GM19324 (cell line): ENCODE data around the gene OR7A5.
"Not testable (repeated sequence)": the region's sequence is repeated elsewhere in the genome, so short reads cannot be mapped to it uniquely, and the experiment has no call there.

Source experiments
- ATAC-seq: cut with Tn5 transposase; IDR thresholded peaks from one replicate; pipeline ENCODE4 v1.9.1; 2021; ENCODE audit warnings: mild to moderate bottlenecking, moderate library complexity; ENCODE audit not compliant: unreplicated experiment, low FRiP score

OR7A5 gene

DNA sequence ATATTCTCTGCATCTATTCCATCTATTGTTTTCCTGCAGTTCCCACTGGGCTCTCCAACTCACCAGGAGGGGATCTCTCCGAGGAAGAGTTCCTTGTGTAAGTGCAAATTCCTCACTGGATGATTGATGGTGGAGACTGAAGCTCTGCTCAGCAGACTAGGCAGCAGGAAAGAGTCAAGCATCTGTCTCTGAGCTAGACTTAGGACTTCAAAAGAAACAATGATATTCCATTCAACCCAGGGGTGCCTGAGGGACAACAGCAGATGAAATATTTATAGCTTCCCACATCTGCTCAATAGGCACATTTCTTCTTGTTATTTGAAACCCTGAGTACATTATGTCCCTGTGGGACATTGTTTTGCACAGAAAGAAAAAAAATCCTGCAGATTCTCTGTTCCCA is at the start of gene OR7A5, which contains the start of gene OR7C1:
TSS of gene OR7A5 (minus strand) at position 175 of the 400 bp plus-strand sequence. CDS start 6,944 bp downstream, outside the sequence.
TSS of gene OR7C1 (minus strand) at position 175 of the 400 bp plus-strand sequence. CDS start 35,049 bp downstream, outside the sequence.
- ATAC-seq, result no peak

DNA sequence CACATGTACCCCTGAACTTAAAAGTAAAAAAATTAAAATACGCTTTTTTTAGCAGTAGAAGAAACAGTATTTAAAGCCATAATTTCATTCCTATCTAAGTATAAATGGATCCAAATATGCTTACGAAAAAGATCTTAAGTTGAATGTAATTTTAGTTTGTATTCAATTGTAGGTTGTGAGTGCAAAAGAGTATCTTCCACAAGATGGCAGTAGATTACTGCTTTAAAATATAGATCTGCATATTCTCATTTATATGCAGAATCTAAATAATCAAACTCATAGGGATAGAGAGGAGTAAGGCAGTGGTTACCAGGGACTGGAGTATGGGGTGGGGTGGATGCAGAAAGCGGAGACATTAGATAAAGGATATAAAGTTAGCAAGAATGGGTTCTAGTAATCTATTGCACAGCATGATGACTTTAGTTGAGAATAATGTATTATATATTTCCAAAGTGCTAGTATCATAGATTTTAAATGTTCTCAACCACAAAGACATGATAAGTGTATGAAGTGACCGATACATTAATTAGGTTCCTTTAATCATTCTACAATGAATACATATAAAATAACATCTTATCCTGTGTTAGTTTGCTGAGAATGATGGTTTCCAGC is 36.7 kb upstream of the OR7A5 start:
- no peak for ATAC-seq

DNA sequence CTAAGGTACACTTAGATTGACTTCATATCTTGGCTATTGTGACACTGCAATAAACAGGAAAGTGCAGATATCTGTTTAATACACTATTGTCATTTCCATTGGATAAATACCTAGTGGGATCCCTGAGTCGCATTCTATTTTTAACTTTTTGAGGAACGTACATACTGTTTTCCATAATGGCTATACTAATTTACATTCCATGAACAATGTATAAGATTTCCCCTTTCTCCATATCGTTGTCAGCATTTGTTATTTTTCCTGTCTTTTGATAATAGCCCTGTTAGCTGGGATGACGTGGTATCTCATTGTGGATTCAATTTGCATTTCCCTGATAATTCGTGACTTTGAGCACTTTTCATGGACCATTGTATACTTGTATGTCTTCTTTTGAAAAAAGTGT is 33.5 kb upstream of the OR7A5 start:
- no peak for ATAC-seq

DNA sequence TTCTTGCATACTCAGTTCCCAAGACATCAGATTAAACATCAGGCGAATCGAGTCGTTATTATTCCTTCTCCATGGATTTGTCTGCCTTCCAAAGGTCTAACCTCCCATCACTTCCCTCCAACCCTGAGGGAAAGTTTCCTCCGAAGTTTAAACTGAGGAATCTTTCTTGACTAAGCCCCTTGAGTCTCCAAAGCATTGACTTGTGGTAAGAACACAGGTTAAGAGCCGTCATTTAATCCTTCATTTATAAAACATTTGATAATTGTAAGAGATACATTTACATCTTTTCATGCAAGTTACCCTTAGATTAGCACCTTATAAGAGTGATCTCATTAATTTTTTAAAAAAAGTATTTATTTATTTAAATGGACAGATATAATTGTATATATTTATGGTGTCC is 13.8 kb upstream of the OR7A5 start, which contains the start of gene OR7A10:
TSS of gene OR7A10 (minus strand) at position 101 of the 400 bp plus-strand sequence. CDS start 7,045 bp downstream, outside the sequence.
- ATAC-seq, result no peak

DNA sequence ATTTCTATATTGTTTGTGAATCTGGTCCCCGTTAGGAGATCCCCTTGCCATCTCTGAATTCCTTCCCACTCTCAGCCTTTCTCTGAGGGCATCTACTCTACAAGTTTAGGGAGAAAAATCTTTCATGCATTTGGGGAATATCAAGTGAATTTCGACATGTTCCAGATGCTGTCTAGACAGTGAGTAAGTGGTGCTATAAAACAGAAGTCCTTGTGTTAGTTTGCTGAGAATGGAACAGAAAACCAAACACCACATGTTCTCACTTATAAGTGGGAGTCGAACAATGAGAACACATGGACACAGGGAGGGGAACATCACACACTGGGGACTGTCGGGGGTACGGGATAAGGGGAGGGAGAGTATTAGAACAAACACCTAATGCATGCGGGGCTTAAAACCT is 8.6 kb upstream of the OR7A5 start:
- no peak for ATAC-seq

DNA sequence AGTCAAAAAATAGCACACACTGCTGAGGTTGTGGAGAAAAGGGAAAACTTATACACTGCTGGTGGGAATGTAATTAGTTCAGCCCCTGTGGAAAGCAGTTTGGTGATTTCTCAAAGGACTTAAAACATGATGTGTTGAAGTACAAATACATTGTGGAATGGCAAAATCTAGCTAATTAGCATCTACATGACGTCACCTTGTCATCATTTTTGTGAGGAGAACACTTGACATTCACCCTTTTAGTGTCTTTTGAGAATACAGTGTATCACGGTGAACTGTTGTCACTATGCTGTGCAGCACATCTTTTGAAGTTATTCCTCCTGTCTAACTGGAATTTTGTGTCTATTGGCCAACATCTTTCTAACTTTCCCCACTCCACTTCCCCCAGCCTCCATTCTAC is 8.2 kb upstream of the OR7A5 start:
- no peak for ATAC-seq

DNA sequence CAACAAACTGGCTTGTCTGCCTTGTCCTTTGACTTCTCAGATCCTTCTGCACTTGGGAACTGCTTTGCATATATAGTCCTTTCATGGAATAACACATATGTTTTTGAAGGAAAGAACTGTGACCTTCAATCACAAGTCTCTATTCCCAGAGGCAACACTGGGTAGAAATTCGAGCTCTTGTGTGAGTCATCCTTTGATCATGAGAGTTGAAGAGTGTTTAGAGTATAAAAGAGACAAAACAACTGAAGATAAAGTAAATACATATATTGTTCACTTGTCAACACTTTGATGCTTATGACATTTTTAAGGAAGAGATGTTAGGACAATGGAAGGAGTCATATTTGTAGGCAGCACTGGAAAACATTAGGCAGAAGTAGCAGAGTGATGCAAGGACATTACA is 5.2 kb upstream of the OR7A5 start:
- no peak for ATAC-seq

DNA sequence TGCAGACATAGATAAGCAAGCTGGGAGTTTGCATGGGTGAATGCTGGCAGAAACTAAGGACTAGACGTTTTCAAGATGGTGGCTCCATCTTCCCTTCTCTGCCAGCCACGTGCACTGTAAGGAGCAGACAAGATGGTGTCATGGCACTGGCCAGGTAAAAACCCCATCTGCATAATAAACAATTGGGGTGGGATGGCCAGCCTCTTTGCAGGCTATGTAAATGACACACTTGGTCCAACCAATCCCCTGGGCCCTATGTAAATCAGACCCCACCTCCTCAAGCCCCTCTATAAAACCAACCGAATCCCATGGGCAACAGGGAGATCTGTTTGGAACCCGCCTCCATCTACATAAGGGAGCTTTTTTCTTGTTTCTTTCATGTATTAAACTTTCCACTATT is 2.4 kb upstream of the OR7A5 start:
- no peak for ATAC-seq

DNA sequence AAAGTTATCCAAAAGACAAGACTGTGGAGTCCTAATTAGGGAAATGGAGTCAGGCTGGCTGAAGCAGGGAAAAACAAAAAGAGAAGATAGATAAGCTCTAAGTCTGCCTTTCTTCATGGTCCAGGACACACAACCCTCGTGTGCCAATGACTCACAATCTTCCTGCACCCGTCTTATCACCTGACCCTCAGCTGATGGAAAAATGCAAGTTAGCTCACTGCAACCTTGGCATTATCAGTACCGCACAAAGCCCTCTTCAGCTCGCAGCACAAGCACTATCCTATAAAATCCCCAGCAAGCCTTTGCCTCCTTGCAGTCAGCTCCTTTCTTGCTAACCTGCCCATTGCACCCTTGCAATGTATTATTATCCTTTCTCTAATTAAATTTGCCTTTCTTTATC is 4.3 kb downstream of the OR7A5 start:
- no peak for ATAC-seq

DNA sequence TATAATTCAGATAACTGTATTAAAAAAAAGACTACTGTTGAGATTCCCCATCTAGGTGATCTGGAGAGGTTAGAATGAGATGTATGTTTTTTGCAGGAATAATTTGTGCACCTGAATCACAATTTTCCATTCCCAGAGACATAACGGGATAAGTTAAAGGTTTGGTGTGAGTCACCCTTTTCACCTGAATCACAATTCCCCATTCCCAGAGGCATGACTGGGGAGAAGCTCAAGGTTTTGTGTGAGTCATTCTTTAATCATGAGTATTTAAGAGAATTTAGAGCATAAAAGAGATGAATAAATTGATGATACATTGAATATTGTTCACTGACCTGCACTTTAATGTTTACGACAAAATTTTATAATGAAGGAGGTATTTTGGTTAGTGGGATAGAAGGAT is 9.0 kb downstream of the OR7A5 start:
- ATAC-seq, result no peak

DNA sequence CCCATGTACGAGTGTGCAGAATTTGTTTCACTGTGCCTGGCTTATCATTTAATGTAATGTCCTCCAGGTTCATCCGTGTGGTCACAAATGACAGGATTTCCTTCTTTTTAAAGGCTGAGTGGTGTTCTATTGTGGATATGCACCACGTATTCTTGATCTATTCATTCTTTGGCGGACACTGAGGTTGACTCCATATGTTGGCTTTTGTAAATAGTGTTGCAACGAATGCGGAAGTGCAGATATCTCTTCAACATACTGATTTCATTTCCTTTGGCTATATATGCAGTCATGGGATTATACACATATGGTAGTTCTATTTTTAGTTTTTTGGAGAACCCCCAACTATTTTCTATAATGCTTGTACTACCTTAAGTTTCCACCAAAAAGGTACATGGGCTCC is 13.0 kb downstream of the OR7A5 start:
- ATAC-seq, result no peak

DNA sequence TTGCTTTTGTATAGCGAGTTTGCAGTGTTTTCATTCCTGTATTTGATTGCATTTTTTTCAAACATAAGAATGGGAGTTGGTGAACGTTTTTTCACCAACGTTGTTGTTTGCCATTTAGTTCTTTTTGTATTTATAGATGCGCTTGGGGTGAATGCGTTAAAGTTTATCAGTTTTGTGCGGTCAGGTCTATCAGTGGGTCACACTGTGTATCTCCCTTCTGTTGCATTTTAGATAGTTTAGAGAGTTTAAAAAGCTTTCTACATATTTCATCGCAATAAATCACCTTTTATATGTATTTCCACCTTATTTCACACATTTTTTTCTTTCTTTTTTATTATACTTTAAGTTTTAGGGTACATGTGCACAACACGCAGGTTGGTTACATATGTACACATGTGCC is 16.4 kb downstream of the OR7A5 start:
- ATAC-seq, result no peak

DNA sequence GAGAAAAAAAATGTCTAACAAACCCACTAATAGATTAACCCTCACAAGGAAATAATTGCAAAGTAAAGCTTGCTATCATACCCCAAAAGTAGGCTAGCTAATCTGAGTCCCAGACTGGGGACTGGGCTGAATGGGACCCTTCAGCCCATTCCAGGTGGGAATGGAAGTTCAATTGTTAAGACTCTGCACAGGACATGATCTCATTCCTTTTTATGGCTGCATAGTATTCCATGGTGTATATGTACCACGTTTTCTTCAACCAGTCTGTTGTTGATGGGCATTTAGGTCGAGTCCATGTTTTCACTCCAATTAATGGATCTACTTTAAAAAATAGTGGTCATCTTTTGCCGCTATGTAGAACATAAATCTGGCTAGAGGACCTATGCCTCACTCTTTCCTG is 17.9 kb downstream of the OR7A5 start:
- ATAC-seq, result no peak

DNA sequence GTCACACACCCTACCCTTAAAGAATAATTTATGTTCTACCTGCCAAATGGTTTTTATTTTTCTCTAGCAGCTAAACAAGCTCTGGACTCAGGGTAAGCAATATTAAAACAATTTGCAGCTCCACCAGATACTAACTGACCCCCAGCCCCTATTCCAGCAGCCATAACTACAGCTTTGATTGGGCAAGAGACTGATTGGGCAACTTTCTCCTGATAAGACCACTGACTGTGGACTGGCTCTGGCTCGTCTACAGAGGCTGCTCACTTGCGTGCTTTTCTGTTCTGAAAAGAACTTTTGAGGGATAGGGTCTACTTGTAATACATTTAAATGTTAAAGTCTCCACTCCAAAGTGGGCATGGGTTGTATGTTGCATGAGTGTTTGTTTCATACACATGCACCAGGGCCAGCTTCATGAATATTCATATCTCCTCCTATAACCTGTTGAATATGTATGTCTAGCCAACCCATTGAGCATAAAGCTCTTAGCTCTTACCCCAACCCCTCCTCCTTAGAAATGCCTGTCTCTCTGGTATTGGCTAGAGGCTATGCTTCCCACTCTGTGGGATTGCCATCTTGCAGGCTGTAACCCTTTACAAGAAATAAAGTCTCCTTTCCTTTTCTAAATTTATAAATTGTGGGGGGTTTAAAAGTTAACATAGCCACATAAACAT is 19.9 kb downstream of the OR7A5 start:
- ATAC-seq, result no peak

DNA sequence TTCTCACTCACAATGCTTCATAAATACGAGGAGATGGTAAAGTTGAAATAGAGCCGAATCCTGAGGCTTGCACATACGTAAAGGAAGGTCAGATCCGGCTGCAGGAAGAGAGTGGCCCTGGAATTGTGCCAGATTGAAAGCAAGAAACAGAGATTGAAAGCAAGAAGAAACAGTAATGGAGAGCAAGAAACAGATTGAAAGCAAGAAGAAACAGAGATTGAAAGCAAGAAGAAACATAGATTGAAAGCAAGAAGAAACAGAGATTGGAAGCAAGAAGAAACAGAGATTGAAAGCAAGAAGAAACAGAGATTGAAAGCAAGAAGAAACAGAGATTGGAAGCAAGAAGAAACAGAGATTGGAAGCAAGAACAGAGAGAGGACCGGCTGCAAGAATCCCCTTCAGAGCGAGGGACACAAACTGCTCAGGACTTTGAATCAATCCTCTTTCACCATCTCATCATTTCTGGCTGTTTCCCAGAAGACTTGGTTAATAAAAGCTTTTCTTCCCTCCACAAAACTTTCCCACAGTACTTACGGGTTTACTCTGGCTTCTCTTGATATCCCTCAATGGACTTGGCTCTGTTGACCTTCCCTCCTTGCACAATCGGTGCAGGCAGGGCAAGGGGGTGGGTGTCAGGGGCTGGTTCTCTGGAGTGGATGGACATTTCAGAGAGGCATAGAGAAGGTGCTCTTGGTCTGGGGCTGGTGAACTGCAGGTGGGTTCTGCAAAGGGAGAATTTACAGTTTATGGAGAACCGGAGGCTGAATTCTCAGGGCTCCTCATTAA is 25.5 kb downstream of the OR7A5 start:
- ATAC-seq, result no peak

DNA sequence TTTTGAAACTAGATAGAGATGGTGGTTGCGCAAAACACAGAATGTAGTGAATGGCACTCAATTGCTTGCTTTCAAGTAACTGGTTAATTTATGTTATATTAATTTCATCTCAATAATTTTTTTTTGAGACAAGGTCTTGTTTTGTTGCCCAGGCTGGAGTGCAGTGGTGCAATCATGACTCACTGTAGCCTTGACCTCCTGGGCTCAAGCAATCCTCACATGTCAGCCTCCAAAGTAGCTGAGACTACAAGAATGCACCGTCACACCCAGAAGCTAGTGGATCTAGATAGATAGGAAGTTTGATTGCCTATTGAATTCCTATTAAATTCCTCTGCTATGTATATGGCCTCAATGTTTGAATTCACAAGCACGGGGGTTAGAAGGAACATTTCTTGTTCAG is 30.2 kb downstream of the OR7A5 start:
- no peak for ATAC-seq

DNA sequence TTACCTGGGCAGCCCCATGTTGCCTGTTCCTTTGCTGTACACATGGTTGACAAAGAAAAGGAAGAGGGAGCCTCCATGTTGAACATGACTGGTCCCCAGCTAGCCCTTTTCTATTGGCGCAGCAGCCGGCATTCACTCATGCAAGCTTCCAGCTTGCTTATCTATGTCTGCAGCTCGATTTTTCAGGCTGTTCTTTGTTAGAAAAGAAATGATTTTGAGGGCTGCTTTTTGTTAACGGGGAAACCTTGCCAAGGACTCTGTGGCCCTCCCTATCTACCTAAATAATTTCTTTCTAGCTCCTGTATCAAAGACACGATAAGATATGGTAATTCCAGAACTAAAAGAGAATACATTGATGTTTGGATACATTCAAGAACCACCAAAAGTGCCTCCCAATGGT is 36.2 kb downstream of the OR7A5 start:
- ATAC-seq, result no peak

DNA sequence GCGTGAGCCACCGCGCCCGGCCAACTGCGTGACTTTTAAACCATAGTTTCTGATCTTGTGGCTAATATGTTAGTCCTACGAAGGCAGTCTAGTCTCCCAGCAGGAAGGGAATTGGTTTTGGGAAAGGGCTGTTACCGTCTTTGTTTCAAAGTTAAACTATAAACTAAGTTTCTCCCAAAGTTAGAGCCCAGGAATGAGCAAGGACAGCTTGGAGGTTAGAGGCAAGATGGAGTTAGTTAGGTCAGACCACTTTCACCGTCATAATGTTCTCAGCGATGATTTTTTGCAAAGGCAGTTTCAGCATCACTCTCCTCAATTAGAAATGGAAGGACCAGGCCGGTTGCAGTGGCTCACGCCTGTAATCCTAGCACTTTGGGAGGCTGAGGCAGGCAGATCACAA is 39.0 kb downstream of the OR7A5 start:
- no peak for ATAC-seq

DNA sequence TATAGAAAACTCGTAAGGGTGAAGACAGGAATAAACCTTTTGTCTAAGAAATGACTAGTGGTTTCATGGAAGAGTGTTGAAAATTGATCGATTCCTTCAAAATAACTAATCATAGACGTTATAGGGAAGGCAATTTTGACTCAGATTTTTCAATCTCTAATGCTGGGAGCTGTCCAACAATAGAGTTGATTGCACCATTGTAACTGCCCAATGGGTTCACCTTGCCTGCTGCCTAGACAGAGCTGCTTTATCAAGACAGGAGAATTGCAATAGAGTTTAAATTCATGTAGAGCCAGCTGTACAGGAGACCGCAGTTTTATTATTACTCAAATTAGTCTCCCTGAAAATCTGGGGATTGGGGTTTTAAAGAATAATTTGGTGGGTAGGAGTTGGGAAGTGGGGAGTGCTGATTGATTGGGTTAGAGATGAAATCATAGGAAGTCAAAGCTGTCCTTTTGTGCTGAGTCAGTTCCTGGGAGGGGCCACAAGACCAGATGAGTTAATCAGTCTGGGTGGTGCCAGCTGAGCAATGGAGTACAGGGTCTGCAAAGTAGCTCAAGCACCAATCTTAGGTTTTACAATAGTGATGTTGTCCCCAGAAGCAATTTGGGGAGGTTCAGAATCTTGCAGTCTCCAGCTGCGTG is 39.8 kb downstream of the OR7A5 start:
- no peak for ATAC-seq

DNA sequence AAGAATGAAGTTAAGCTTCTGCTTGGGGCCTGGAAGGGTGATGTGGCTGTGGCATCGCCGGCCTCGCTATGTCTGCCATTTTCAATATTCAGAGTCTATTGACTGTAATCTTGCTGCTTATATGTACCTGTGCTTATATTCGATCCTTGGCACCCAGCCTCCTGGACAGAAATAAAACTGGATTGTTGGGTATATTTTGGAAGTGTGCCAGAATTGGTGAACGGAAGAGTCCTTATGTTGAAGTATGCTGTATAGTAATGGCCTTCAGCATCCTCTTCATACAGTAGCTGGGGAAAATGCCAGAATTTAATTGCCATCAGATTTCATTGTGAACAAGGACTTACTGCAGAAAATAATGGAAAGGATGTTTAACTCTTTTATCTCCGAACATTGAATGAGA is 42.7 kb downstream of the OR7A5 start:
- not testable (repeated sequence) for ATAC-seq

DNA sequence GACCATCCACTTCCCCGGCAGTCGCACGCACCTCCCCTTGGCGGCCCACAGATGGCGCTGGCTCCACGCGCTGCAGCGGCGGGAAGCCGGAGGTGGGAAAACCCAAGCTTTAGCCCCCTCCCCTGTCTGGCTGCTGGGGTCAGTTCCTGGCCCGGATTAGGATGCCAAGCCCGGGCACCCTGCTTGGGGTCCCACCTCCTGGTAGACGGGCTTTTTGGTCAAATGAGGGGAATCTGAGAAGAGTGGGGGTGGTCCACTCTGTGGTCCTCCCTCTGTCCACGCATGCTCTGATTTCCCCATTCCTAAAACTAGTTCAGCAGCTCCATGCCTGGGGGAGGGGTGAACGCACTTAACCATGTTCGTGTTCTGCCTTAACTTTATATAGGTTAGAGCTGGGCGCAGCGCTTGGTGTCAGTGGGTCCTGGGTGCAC is 48.5 kb downstream of the OR7A5 start:
- ATAC-seq, result no peak
